Epithelial cell of proximal tubule (primary cell): ENCODE data around the gene PLD1. TPM values are rescaled to one million over a fixed set of nuclear protein-coding genes. Genes with fewer than 3 reads are reported as not detected.

Experiments used
- DNase-seq: peaks from one replicate; pipeline ENCODE4 v3.0.0-alpha.2; 2011; ENCODE audit warnings: low read depth
- H3K4me3 ChIP-seq: 2 replicates; pipeline ENCODE4 v1.5.1; 2011; ENCODE audit warnings: low read depth, mild to moderate bottlenecking, low read length
- total RNA-seq: library from RNA; depleted of rRNA; stranded (reverse); fragments of >200 nt; gene quantifications from 2 replicates; pipeline ENCODE4 v1.2.3, GENCODE V29; 2015
- TF ChIP-seq, protein P1 (sequence below): conservative IDR thresholded peaks from 2 replicates; pipeline ENCODE4 v1.5.1; 2012; ENCODE audit warnings: low read depth, mild to moderate bottlenecking, low read length

PLD1 gene
- total RNA-seq, 1 donor from 2014 or later = 5.1 TPM

DNA sequence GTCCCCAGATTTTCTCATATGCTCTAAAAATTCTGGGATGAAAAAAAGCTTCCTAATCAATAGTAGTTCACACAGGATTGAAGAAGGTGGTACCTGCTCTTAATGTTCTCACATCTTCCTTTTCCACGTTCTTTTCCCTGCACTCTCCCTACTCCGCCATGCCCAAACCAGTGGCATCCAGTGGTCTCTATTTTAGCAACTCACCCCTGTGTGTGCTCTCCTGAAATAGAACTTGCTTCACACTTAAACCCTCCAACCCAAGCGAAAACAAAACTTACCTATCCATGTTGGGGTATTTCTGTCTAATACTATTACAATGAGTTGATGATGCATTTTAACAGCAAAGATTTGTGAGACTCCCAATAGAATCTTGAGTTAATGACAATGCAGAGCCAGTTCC lies 148.8 kb downstream of the PLD1 start:
- TF ChIP-seq, protein P1, sequence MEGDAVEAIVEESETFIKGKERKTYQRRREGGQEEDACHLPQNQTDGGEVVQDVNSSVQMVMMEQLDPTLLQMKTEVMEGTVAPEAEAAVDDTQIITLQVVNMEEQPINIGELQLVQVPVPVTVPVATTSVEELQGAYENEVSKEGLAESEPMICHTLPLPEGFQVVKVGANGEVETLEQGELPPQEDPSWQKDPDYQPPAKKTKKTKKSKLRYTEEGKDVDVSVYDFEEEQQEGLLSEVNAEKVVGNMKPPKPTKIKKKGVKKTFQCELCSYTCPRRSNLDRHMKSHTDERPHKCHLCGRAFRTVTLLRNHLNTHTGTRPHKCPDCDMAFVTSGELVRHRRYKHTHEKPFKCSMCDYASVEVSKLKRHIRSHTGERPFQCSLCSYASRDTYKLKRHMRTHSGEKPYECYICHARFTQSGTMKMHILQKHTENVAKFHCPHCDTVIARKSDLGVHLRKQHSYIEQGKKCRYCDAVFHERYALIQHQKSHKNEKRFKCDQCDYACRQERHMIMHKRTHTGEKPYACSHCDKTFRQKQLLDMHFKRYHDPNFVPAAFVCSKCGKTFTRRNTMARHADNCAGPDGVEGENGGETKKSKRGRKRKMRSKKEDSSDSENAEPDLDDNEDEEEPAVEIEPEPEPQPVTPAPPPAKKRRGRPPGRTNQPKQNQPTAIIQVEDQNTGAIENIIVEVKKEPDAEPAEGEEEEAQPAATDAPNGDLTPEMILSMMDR = no peak

DNA sequence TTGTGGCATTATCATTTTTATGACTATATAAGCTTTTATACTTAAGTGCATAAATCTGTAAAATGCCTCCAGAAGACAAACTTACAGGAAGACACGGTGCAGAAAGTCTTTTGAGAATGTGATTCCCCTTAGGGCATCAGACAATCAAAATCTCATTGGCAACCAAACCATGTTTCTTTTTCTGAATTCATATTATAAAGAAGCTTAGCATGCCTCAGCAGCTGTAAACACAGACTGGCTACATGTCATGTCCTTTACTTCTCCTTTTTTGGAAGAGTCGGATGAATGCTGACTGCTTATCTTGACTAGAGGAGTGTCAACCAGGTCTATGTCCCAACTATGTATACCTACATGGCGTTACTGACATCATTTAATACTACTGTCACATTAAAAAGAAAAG lies 150.1 kb downstream of the PLD1 start:
- H3K4me3 ChIP-seq = no peak overlapping the region
- no peak for DNase-seq
- TF ChIP-seq, protein P1 = no peak

More for the DNA sequence above, 148.8 kb downstream of the PLD1 start:
- no peak for DNase-seq
- H3K4me3 ChIP-seq = no peak overlapping the region

DNA sequence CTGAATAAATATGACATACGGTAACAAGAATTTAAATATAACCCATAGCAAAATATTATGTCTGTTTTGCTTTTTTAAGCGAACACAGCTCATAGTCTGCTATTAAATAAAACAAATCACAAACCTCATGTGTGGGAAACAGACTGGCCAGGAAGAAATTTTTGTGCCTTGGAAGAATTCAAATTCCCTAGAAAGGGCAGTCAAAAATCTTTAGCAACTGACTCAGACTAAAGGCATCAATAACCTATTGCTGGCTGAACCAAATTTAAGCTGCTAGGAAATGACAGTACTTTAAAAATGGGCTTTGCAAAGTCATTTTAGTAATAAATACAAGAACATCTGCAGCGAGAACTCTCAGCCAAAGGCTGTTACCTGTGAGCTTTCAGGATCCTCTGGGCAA lies 151.4 kb downstream of the PLD1 start:
- H3K4me3 ChIP-seq = no peak overlapping the region
- TF ChIP-seq, protein P1 = no peak
- no peak for DNase-seq

DNA sequence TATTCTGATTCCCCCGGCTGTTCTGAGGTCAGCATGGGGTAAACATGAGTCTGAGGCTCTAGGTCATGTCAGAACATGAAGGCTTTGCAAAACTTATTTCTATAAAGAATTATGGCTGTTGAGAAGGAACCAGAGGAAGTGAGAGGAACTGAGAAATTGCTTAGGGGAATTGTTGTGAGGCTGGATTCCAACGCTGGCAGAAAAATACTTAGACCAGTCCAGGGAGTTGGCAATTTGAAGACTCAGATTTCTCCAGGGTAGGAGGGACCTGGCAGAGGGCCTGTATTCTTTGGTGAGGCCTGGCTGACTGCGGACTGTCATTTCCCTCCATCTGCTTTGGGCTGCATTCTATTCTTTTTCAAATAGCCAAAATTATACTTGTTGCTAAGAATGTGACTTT lies 155.5 kb downstream of the PLD1 start:
- H3K4me3 ChIP-seq = no peak overlapping the region
- TF ChIP-seq, protein P1 = no peak
- DNase-seq = no peak

DNA sequence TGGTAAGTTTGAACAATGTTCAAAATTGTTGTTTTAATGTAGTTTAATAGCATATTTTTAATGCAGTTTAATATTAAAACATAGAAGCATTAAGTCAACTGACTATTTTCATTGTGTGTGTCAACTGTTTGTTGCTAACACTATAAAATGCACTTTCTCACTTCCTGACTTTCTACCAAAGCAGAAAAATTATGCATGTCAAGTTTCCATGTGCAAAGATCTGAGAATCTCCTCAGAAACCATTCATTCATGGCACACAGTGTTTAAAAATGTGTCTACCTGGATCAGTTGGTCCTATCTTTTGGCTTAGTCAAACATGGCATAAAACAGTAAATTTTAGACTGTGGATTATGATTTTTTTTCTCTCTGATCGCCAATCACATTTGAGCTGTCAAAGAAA lies 156.0 kb downstream of the PLD1 start:
- no peak overlapping the region for H3K4me3 ChIP-seq
- DNase-seq = no peak
- TF ChIP-seq, protein P1 = no peak

DNA sequence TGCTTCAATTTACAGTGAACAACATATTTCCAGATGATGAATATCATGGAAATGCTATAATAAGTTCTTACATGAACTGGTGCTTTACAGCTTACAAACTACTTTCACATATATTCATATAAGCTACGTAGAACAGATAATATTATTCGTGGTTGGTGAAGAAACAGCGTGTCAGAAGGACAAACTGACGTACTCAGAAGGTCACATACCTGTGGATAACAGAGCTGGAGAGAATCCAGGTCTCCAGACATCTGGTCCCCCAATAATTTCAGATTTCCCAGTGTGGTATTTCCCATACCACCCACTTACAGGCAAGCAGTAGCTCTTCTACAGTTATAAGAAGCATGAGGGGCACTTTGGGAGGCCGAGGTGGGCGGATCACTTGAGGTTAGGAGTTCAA lies 156.6 kb downstream of the PLD1 start:
- TF ChIP-seq, protein P1 = no peak
- no peak overlapping the region for H3K4me3 ChIP-seq
- DNase-seq = no peak

DNA sequence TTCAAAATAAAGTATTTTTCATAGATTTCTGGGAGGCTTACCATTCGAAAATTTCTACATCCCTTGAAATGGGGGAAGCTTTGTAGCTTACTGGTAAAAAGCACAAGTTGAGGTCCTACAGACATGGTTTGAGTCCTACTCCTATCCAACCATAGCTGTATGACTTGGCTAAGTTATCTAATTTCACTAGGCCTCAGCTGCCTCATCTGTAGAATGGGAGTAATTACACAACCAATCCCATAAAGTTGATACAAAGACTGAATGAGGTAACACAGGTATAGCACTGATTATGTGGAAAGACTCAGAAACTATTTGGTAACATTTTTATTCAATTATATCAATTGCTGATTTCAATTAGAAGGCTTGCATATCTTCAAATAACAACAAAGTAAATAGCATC lies 157.4 kb downstream of the PLD1 start:
- no peak for DNase-seq
- H3K4me3 ChIP-seq = no peak overlapping the region
- TF ChIP-seq, protein P1 = no peak
